ENCODE measurements around the gene EBF4.
"Not testable (repeated sequence)": the region's sequence is repeated elsewhere in the genome, so short reads cannot be mapped to it uniquely, and the experiment has no call there.

EBF4 gene

GRCh38 chr20:2663887-2664719 lies 28.5 kb upstream of the EBF4 start, which contains the start of gene IDH3B:
Gene IDH3B (minus strand): TSS chr20:2664216. CDS start chr20:2664188, 28 bp downstream.
- DNase-seq: peak; percentile 91 to 99 (median 96)
- intact Hi-C loops (cut with DNase I): no loop called here

- no peak for DNase-seq
- intact Hi-C loops (cut with DNase I): no loop called here
These were observed 20.6 kb upstream of the EBF4 start for GRCh38 chr20:2671977-2672376.

- peak in 1 of 42 donors; percentile 7 for DNase-seq
- intact Hi-C loops (cut with DNase I): no loop called here
These were observed 20.1 kb upstream of the EBF4 start for GRCh38 chr20:2672446-2672845.

GRCh38 chr20:2673453-2673852 lies 19.1 kb upstream of the EBF4 start:
- no peak for DNase-seq
- intact Hi-C loops (cut with DNase I): no loop called here

GRCh38 chr20:2680046-2680445 lies 12.5 kb upstream of the EBF4 start:
- intact Hi-C loops (cut with DNase I): no loop called here
- no peak for DNase-seq

GRCh38 chr20:2682040-2682439 lies 10.5 kb upstream of the EBF4 start:
- DNase-seq; intact Hi-C loops (cut with DNase I): not testable (repeated sequence)

- intact Hi-C loops (cut with DNase I); DNase-seq: not testable (repeated sequence)
These were observed 7.8 kb upstream of the EBF4 start for GRCh38 chr20:2684817-2685216.

- DNase-seq: peak in 2 of 42 donors; percentile 3
- intact Hi-C loops (cut with DNase I): no loop called here
These were observed 5.1 kb upstream of the EBF4 start for GRCh38 chr20:2687514-2687913.

- intact Hi-C loops (cut with DNase I): no loop called here
- DNase-seq: peak in 41 of 42 donors; percentile 35 to 87 (median 68)
These were observed 4.5 kb upstream of the EBF4 start for GRCh38 chr20:2688041-2688591.

- intact Hi-C loops (cut with DNase I): loop anchor here (5.0 to 10.0 kb wide), 2 partner anchors 52 to 145 kb away; no protein-coding TSS in a partner anchor
- DNase-seq: peak in 1 of 42 donors; percentile 33
These were observed 2.4 kb upstream of the EBF4 start for GRCh38 chr20:2690213-2690612.

- intact Hi-C loops (cut with DNase I): loop anchor here (5.0 to 10.0 kb wide), 2 partner anchors 52 to 144 kb away; no protein-coding TSS in a partner anchor
- DNase-seq: peak in 2 of 42 donors; percentile 30 to 38
These were observed 1.9 kb upstream of the EBF4 start for GRCh38 chr20:2690718-2691117.

- peak in 1 of 42 donors; percentile 37 for DNase-seq
- intact Hi-C loops (cut with DNase I): loop anchor here (5.0 to 10.0 kb wide), 2 partner anchors 51 to 144 kb away; no protein-coding TSS in a partner anchor
These were observed 1.5 kb upstream of the EBF4 start for GRCh38 chr20:2691127-2691526.

GRCh38 chr20:2691663-2692035 lies 931 bp upstream of the EBF4 start:
- peak in 1 of 42 donors; percentile 35 for DNase-seq
- intact Hi-C loops (cut with DNase I): loop anchor here (5.0 to 10.0 kb wide), 2 partner anchors 51 to 143 kb away; no protein-coding TSS in a partner anchor

- intact Hi-C loops (cut with DNase I): loop anchor here (5.0 to 10.0 kb wide), 2 partner anchors 49 to 142 kb away; no protein-coding TSS in a partner anchor
- peak in 3 of 42 donors; percentile 24 to 33 (median 24) for DNase-seq
These were observed 306 bp downstream of the EBF4 start for GRCh38 chr20:2692886-2693285.

GRCh38 chr20:2693286-2694007 lies 867 bp downstream of the EBF4 start:
- intact Hi-C loops (cut with DNase I): loop anchor here (5.0 to 10.0 kb wide), 2 partner anchors 49 to 141 kb away; no protein-coding TSS in a partner anchor
- DNase-seq: peak in 38 of 42 donors; percentile 32 to 83 (median 62)

- intact Hi-C loops (cut with DNase I): loop anchor here (5.0 to 10.0 kb wide), 2 partner anchors 48 to 141 kb away; no protein-coding TSS in a partner anchor
- peak in 1 of 42 donors; percentile 36 for DNase-seq
These were observed 1.5 kb downstream of the EBF4 start for GRCh38 chr20:2694008-2694471.

GRCh38 chr20:2694519-2694918 lies 1.9 kb downstream of the EBF4 start:
- DNase-seq: peak in 1 of 42 donors; percentile 35
- intact Hi-C loops (cut with DNase I): loop anchor here (5.0 to 10.0 kb wide), 2 partner anchors 48 to 140 kb away; no protein-coding TSS in a partner anchor

GRCh38 chr20:2695206-2695983 lies 2.8 kb downstream of the EBF4 start:
- intact Hi-C loops (cut with DNase I): loop anchor here (10.0 kb wide), 1 partner anchor 139 kb away; no protein-coding TSS in a partner anchor
- DNase-seq: peak in 1 of 42 donors; percentile 22
